HepG2 (cell line): ENCODE data around the gene YIF1B. TPM values are rescaled to one million over a fixed set of nuclear protein-coding genes. Genes with fewer than 3 reads are reported as not detected.

Experiments used
- ATAD3A ChIP-seq: sonication (generic); formaldehyde crosslinking; IDR thresholded peaks from 2 replicates; pipeline ENCODE4 v1.4.0; 2020; ENCODE audit warnings: missing genetic modification reagents
- CBX1 ChIP-seq: IDR thresholded peaks from one replicate; pipeline ENCODE4 v1.6.1; 2016; ENCODE audit warnings: antibody characterized with exemption, low read depth
- CBX2 ChIP-seq, 2 experiments: fragments of 200-600 bp in 1 of 2; sonication (generic); formaldehyde crosslinking in 1 of 2; IDR thresholded peaks; 2 replicates each; pipeline versions ENCODE4 v1.7.0 to v1.8.1; 2018 to 2022; ENCODE audit warnings: low read depth in 2 of 2, low read length in 1 of 2, mild to moderate bottlenecking in 1 of 2, missing genetic modification reagents in 1 of 2
- GATA4 ChIP-seq: sonication (generic); IDR thresholded peaks from 2 replicates; pipeline ENCODE4 v1.6.1; 2016; ENCODE audit warnings: antibody characterized with exemption, low read depth, borderline replicate concordance
- MIER3 ChIP-seq: IDR thresholded peaks from 2 replicates; pipeline ENCODE4 v1.6.1; 2016; ENCODE audit warnings: missing compliant biosample characterization, borderline replicate concordance
- MTF2 ChIP-seq: sonication (generic); formaldehyde crosslinking; IDR thresholded peaks from 2 replicates; pipeline ENCODE4 v1.5.0; 2020; ENCODE audit warnings: missing genetic modification reagents, borderline replicate concordance
- SP140L ChIP-seq: sonication (generic); formaldehyde crosslinking; IDR thresholded peaks from 2 replicates; pipeline ENCODE4 v1.4.0; 2020; ENCODE audit warnings: missing genetic modification reagents, borderline replicate concordance
- TEF ChIP-seq: sonication (generic); formaldehyde crosslinking; IDR thresholded peaks from 2 replicates; pipeline ENCODE4 v1.5.0; 2020; ENCODE audit warnings: missing genetic modification reagents
- THRA ChIP-seq: sonication (generic); formaldehyde crosslinking; IDR thresholded peaks from 2 replicates; pipeline ENCODE4 v1.4.0; 2020; ENCODE audit warnings: missing genetic modification reagents, borderline replicate concordance
- ZNF331 ChIP-seq: sonication (generic); formaldehyde crosslinking; IDR thresholded peaks from 2 replicates; pipeline ENCODE4 v1.4.0; 2020; ENCODE audit warnings: missing genetic modification reagents
- ZNF441 ChIP-seq: sonication (generic); formaldehyde crosslinking; IDR thresholded peaks from 2 replicates; pipeline ENCODE4 v1.7.0; 2021; ENCODE audit warnings: missing genetic modification reagents, borderline replicate concordance
- ZNF547 ChIP-seq: sonication (generic); formaldehyde crosslinking; IDR thresholded peaks from 2 replicates; pipeline ENCODE4 v1.5.1; 2020; ENCODE audit warnings: mild to moderate bottlenecking, missing genetic modification reagents
- polyA plus RNA-seq, 8 experiments: library from polyadenylated mRNA; depleted of rRNA in 3 of 8; stranded (reverse) in 7 of 8; unstranded in 1 of 8; fragments of >200 nt; fragmentation: Illumina TruSeq in 4 of 8; extraction: Trizol in 4 of 8; gene quantifications; 2 replicates each; pipeline versions ENCODE4 v1.2.1 to v1.2.3, GENCODE V29; 2011 to 2016; ENCODE audit warnings: low read depth in 4 of 8, missing spikeins in 1 of 8, mixed read lengths in 1 of 8; ENCODE audit not compliant: insufficient read depth in 1 of 8
- total RNA-seq, 5 experiments: library from RNA; depleted of rRNA; stranded (reverse); fragments of >200 nt; fragmentation: Illumina TruSeq; extraction: Trizol; gene quantifications; 2 replicates each; pipeline ENCODE4 v1.2.3, GENCODE V29; 2016; ENCODE audit warnings: low read depth in 1 of 5
- TF ChIP-seq, protein P1 (sequence below): sonication (generic); formaldehyde crosslinking; IDR thresholded peaks from 2 replicates; pipeline ENCODE4 v1.4.0; 2020; ENCODE audit warnings: missing genetic modification reagents, mild to moderate bottlenecking, borderline replicate concordance
- TF ChIP-seq, protein P2 (sequence below): sonication (generic); formaldehyde crosslinking; IDR thresholded peaks from 2 replicates; pipeline ENCODE4 v1.4.0; 2020; ENCODE audit warnings: mild to moderate bottlenecking, missing genetic modification reagents

YIF1B gene
- total and polyA plus RNA-seq, 2 of the 13 experiments (the other 11 are each of a cell fraction or from before 2014, with no cell fraction given) = 41.4 to 85.2 TPM

DNA sequence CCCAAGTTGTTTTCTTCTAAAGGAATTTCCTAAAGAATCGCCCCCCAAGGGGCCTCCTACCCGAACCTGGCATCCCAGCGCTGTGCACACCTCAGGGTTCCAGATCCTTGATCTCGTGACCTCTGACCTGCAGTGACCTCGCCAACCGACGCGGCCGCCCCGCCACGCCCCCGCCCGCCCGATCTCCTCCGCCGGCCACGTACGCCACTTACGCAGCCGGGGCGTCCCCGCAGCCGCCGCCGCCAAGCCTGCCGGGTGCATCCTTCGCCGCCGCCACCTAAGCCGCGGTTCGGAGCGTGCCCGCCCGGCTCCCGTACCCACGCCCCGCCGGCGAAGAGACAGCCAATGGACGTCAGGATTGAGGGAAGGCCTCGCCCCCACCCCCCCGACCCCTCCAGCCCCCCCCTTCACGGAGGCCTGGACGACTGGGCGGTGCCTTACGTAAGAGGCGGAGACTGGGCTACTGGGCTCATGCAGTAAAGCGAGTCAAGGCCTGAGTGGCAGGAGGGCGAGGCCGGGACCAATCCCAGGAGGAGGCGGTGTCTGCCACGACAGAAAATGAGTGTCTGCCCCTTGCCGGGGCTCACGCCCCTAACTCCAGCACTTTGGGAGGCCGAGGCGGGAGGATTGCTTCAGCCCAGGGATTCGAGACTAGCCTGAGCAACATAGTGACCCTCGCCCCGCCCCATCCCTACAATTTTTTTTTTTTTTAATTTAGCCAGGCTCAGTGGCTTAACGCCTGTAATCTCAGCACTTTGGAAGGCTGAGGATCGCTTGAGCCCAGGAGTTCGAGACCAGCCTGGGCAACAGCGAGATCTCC lies at the start of gene YIF1B (continued):
- no peak for TF ChIP-seq ZNF547 (CRISPR knock-in tag)
- TF ChIP-seq THRA (CRISPR knock-in tag) = no peak
- no peak for TF ChIP-seq SP140L
- TF ChIP-seq MTF2 (CRISPR knock-in tag) = no peak
- TF ChIP-seq TEF (CRISPR knock-in tag) = no peak
- TF ChIP-seq, protein P1, sequence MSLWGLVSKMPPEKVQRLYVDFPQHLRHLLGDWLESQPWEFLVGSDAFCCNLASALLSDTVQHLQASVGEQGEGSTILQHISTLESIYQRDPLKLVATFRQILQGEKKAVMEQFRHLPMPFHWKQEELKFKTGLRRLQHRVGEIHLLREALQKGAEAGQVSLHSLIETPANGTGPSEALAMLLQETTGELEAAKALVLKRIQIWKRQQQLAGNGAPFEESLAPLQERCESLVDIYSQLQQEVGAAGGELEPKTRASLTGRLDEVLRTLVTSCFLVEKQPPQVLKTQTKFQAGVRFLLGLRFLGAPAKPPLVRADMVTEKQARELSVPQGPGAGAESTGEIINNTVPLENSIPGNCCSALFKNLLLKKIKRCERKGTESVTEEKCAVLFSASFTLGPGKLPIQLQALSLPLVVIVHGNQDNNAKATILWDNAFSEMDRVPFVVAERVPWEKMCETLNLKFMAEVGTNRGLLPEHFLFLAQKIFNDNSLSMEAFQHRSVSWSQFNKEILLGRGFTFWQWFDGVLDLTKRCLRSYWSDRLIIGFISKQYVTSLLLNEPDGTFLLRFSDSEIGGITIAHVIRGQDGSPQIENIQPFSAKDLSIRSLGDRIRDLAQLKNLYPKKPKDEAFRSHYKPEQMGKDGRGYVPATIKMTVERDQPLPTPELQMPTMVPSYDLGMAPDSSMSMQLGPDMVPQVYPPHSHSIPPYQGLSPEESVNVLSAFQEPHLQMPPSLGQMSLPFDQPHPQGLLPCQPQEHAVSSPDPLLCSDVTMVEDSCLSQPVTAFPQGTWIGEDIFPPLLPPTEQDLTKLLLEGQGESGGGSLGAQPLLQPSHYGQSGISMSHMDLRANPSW (CRISPR knock-in tag) = no peak
- TF ChIP-seq CBX1 = no peak
- TF ChIP-seq MIER3 (CRISPR knock-in tag) = no peak; the same call in 1 of the 2 replicates
- TF ChIP-seq GATA4 = no peak
- no peak for TF ChIP-seq ATAD3A (CRISPR knock-in tag)
- peak; percentile 63; the same call in 1 of the 2 replicates for TF ChIP-seq ZNF441 (CRISPR knock-in tag)
- TF ChIP-seq CBX2 (IDR thresholded peaks at IDR 0.05; ENCODE audit: low read depth, low read length) = no peak
- no peak for TF ChIP-seq CBX2 (CRISPR knock-in tag; IDR thresholded peaks at IDR 0.05; ENCODE audit: low read depth)
- peak; percentile 69 for TF ChIP-seq ZNF331 (CRISPR knock-in tag)
- TF ChIP-seq, protein P2, sequence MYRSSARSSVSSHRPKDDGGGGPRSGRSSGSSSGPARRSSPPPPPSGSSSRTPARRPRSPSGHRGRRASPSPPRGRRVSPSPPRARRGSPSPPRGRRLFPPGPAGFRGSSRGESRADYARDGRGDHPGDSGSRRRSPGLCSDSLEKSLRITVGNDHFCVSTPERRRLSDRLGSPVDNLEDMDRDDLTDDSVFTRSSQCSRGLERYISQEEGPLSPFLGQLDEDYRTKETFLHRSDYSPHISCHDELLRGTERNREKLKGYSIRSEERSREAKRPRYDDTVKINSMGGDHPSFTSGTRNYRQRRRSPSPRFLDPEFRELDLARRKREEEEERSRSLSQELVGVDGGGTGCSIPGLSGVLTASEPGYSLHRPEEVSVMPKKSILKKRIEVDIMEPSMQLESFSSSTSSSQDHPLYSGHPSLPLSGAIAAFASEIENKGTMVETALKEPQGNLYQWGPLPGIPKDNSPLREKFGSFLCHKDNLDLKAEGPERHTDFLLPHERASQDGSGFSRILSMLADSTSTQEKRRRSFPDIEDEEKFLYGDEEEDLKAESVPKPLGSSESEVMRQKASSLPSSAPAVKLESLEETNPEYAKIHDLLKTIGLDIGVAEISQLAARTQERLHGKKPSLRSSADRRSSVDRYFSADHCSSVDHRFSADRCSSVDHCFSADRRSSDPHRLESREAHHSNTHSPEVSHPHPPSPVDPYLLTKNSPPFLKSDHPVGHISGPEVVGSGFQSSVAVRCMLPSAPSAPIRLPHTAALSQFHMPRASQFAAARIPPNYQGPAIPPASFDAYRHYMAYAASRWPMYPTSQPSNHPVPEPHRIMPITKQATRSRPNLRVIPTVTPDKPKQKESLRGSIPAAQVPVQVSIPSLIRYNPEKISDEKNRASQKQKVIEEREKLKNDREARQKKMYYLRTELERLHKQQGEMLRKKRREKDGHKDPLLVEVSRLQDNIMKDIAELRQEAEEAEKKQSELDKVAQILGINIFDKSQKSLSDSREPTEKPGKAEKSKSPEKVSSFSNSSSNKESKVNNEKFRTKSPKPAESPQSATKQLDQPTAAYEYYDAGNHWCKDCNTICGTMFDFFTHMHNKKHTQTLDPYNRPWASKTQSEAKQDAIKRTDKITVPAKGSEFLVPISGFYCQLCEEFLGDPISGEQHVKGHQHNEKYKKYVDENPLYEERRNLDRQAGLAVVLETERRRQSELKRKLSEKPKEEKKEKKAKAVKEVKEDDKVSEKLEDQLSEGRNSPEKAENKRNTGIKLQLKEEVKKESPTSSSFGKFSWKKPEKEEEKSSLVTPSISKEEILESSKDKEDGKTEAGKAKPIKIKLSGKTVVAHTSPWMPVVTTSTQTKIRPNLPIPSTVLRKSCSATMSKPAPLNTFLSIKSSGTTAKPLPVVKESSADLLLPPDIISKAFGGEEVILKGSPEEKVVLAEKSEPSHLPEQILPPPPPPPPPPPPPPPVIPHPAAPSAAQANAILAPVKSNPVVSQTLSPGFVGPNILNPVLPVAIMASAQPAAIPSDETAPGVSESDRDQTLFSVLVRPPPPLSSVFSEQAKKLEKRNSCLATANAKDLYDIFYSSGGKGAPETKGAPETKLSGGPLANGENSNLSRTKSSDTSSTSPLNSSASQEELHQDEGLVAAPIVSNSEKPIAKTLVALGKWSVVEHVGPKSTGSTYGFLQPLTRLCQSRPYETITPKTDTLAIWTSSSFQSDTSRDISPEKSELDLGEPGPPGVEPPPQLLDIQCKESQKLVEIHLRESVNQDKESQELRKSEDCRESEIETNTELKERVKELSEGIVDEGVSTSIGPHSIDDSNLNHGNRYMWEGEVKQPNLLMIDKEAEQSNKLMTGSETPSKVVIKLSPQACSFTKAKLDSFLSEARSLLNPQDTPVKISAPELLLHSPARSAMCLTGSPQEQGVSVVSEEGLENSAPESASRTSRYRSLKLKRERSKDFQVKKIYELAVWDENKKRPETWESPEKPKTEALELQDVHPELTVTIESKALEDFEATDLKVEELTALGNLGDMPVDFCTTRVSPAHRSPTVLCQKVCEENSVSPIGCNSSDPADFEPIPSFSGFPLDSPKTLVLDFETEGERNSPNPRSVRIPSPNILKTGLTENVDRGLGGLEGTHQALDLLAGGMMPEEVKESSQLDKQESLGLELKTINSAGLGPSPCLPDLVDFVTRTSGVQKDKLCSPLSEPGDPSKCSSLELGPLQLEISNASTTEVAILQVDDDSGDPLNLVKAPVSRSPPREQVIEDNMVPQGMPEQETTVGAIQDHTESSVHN (CRISPR knock-in tag) = no peak
